PC-9 (cell line): ENCODE data around the gene PRDM15. TPM values are rescaled to one million over a fixed set of nuclear protein-coding genes. Genes with fewer than 3 reads are reported as not detected.

Experiments
- BruUV-seq: library from RNA; stranded (reverse); fragments of 400-500 nt; replicated peaks from 2 replicates; lab custom pipeline; 2021; lab: Mats Ljungman, UMichigan
- CTCF ChIA-PET: fragments of 300-600 bp; sonication (Branson Sonifier 250); formaldehyde crosslinking; loops from one replicate; lab custom pipeline; 2022; ENCODE audit warnings: antibody characterized with exemption; lab: Charles Lee
- POLR2A ChIA-PET: fragments of 300-600 bp; sonication (Branson Sonifier 250); formaldehyde crosslinking; loops from one replicate; lab custom pipeline; 2022; ENCODE audit warnings: antibody characterized with exemption; ENCODE audit not compliant: unreplicated experiment; lab: Charles Lee
- DNase-seq, 2 experiments: peaks; one replicate each; pipeline versions ENCODE4 v3.0.0 to v3.0.0-alpha.2; 2015 to 2022; ENCODE audit warnings: mixed read lengths in 1 of 2
- H2AFZ ChIP-seq: fragments of 200-600 bp; sonication (generic); 2 replicates; pipeline ENCODE4 v1.8.1; 2017; ENCODE audit warnings: antibody characterized with exemption
- H3F3A ChIP-seq: fragments of 200-600 bp; sonication (generic); 2 replicates; pipeline ENCODE4 v1.8.1; 2017; ENCODE audit warnings: antibody characterized with exemption, mild to moderate bottlenecking, low read depth; ENCODE audit not compliant: insufficient read depth
- H3K27ac ChIP-seq: fragments of 200-600 bp; sonication (generic); 2 replicates; pipeline ENCODE4 v1.6.1; 2016; ENCODE audit warnings: mixed run types
- H3K27me3 ChIP-seq: fragments of 200-600 bp; sonication (generic); 2 replicates; pipeline ENCODE4 v1.6.1; 2016; ENCODE audit warnings: low read depth, mixed run types; ENCODE audit not compliant: insufficient read depth
- H3K36me3 ChIP-seq: fragments of 200-600 bp; sonication (generic); 2 replicates; pipeline ENCODE4 v1.6.1; 2016; ENCODE audit warnings: low read depth, mixed run types
- H3K4me1 ChIP-seq: fragments of 200-600 bp; sonication (generic); replicated peaks from 2 replicates; pipeline ENCODE4 v1.6.1; 2016; ENCODE audit warnings: mixed run types; ENCODE audit not compliant: insufficient read depth
- H3K4me2 ChIP-seq: fragments of 200-600 bp; sonication (generic); 2 replicates; pipeline ENCODE4 v1.6.1; 2017; ENCODE audit warnings: mixed run types
- H3K4me3 ChIP-seq: fragments of 200-600 bp; sonication (generic); 2 replicates; pipeline ENCODE4 v1.6.1; 2016; ENCODE audit warnings: mixed run types
- H3K79me2 ChIP-seq: fragments of 200-600 bp; sonication (generic); 2 replicates; pipeline ENCODE4 v1.6.1; 2017; ENCODE audit warnings: low read depth, mixed run types
- H3K9me2 ChIP-seq: fragments of 200-600 bp; sonication (generic); 2 replicates; pipeline ENCODE4 v1.8.1; 2017; ENCODE audit warnings: mild to moderate bottlenecking; ENCODE audit not compliant: insufficient read depth
- H3K9me3 ChIP-seq: fragments of 200-600 bp; sonication (generic); 2 replicates; pipeline ENCODE4 v1.8.1; 2016; ENCODE audit warnings: low read depth; ENCODE audit not compliant: insufficient read depth
- H4K20me1 ChIP-seq: fragments of 200-600 bp; sonication (generic); 2 replicates; pipeline ENCODE4 v1.8.1; 2017; ENCODE audit not compliant: insufficient read depth
- CTCF ChIP-seq: fragments of 200-600 bp; sonication (generic); conservative IDR thresholded peaks from 2 replicates; pipeline ENCODE4 v1.6.1; 2017; ENCODE audit warnings: mixed run types, antibody characterized with exemption, mild to moderate bottlenecking, moderate library complexity
- EZH2 ChIP-seq: fragments of 200-600 bp; sonication (generic); IDR thresholded peaks from 2 replicates; pipeline ENCODE4 v1.8.0; 2017; ENCODE audit warnings: antibody characterized with exemption, low read depth
- intact Hi-C: fragments of 100-400 bp; cut with micrococcal nuclease; formaldehyde crosslinking; loops from one replicate; pipeline ENCODE4 v1.10.0; 2022; ENCODE audit not compliant: unreplicated experiment
- total RNA-seq: library from RNA; stranded (reverse); gene quantifications from 2 replicates; pipeline ENCODE4 v1.2.3, GENCODE V29; 2021

PRDM15 gene
- total RNA-seq, 1 experiment from 2014 or later, result 8.8 TPM

- no peak overlapping the region for H3K27ac ChIP-seq
- no TSS peak for BruUV-seq
- peaks cover 5% of the 10 kb centered on the region; the same call in 1 of the 2 replicates for H3F3A ChIP-seq
- H3K79me2 ChIP-seq, result no peaks in the 10 kb centered on the region
- peaks cover 9% of the 10 kb centered on the region for H3K4me1 ChIP-seq
- no peak for DNase-seq
- H3K27me3 ChIP-seq, result no peaks in the 10 kb centered on the region
- no peak overlapping the region for H2AFZ ChIP-seq
- TF ChIP-seq CTCF, result no peak
- no peak for TF ChIP-seq EZH2
- H3K4me3 ChIP-seq, result no peak overlapping the region
- H3K9me2 ChIP-seq, result no peaks in the 10 kb centered on the region
- POLR2A ChIA-PET, result no interaction called here
- CTCF ChIA-PET, result no interaction called here
- H3K9me3 ChIP-seq, result no peaks in the 10 kb centered on the region
- no peak overlapping the region for H3K4me2 ChIP-seq
- no peaks in the 10 kb centered on the region for H4K20me1 ChIP-seq
- no peaks in the 10 kb centered on the region for H3K36me3 ChIP-seq
- intact Hi-C loops, result no loop called here
Observed at GRCh38 chr21:41813226-41813625, 65.9 kb downstream of the PRDM15 start.

GRCh38 chr21:41812679-41813078, 66.5 kb downstream of the PRDM15 start:
- POLR2A ChIA-PET, result no interaction called here

GRCh38 chr21:41810597-41810932, 68.6 kb downstream of the PRDM15 start:
- no peaks in the 10 kb centered on the region for H3F3A ChIP-seq
- ChIA-PET CTCF (no interaction called here), POLR2A (interaction anchor here (0.5 kb wide), 1 partner anchor 267 kb away, joined by 4 read pairs; no protein-coding TSS in a partner anchor)
- H2AFZ ChIP-seq, result no peak overlapping the region
- H3K27me3 ChIP-seq, result no peaks in the 10 kb centered on the region
- H3K79me2 ChIP-seq, result no peaks in the 10 kb centered on the region
- TF ChIP-seq EZH2 (no peak), CTCF (no peak)
- no peaks in the 10 kb centered on the region for H4K20me1 ChIP-seq
- no peaks in the 10 kb centered on the region for H3K9me2 ChIP-seq
- H3K4me3 ChIP-seq, result no peak overlapping the region
- no peak overlapping the region for H3K27ac ChIP-seq
- intact Hi-C loops, result no loop called here
- H3K36me3 ChIP-seq, result no peaks in the 10 kb centered on the region
- no TSS peak for BruUV-seq
- H3K4me1 ChIP-seq, result no peaks in the 10 kb centered on the region
- no peak overlapping the region for H3K4me2 ChIP-seq
- H3K9me3 ChIP-seq, result no peaks in the 10 kb centered on the region
- DNase-seq, result no peak

More at GRCh38 chr21:41812679-41813078, 66.5 kb downstream of the PRDM15 start:
- Histone ChIP-seq H3K4me3 (no peak overlapping the region), H3K9me2 (no peaks in the 10 kb centered on the region), H2AFZ (no peak overlapping the region), H3K79me2 (no peaks in the 10 kb centered on the region), H3K4me1 (peaks cover 9% of the 10 kb centered on the region), H3F3A (peaks cover 3% of the 10 kb centered on the region; the same call in 1 of the 2 replicates), H3K4me2 (no peak overlapping the region), H3K9me3 (no peaks in the 10 kb centered on the region), H3K36me3 (no peaks in the 10 kb centered on the region), H3K27ac (no peak overlapping the region), H4K20me1 (no peaks in the 10 kb centered on the region), H3K27me3 (no peaks in the 10 kb centered on the region)
- no peak for DNase-seq
- BruUV-seq, result no TSS peak
- no peak for TF ChIP-seq CTCF
- TF ChIP-seq EZH2, result no peak
- CTCF ChIA-PET, result no interaction called here
- intact Hi-C loops, result no loop called here
